HL-60 (cell line): ENCODE results near the gene PSMD11.

Source experiments
- CTCF ChIP-seq: IDR thresholded peaks from one replicate; pipeline ENCODE4 v1.5.1; 2011; ENCODE audit warnings: low read length, control low read depth, inconsistent platforms; ENCODE audit not compliant: insufficient read depth
- GABPA ChIP-seq: IDR thresholded peaks from 2 replicates; pipeline ENCODE4 v1.6.1; 2012; ENCODE audit warnings: low read depth
- POLR2AphosphoS5 ChIP-seq: IDR thresholded peaks from 2 replicates; pipeline ENCODE4 v1.6.1; 2012; ENCODE audit warnings: low read depth
- REST ChIP-seq: IDR thresholded peaks from 2 replicates; pipeline ENCODE4 v1.6.1; 2012; ENCODE audit warnings: low read depth; ENCODE audit not compliant: insufficient replicate concordance
- SPI1 ChIP-seq: IDR thresholded peaks from 2 replicates; pipeline ENCODE4 v1.6.1; 2012; ENCODE audit warnings: low read depth, mild to moderate bottlenecking, borderline replicate concordance

- TF ChIP-seq CTCF (no peak), GABPA (no peak), REST (no peak), POLR2AphosphoS5 (no peak), SPI1 (no peak)
Observed at GRCh38 chr17:32486111-32486700, 41.9 kb downstream of the PSMD11 start.
